Tibial nerve (tissue), 4 donors: ENCODE data around the gene MFSD12. TPM values are rescaled to one million over a fixed set of nuclear protein-coding genes. Genes with fewer than 3 reads are reported as not detected.

ENCODE experiments used
- DNase-seq, 2 donors: peaks; one replicate each; pipeline ENCODE4 v3.0.0-alpha.2; 2019; ENCODE audit warnings: low spot score in 2 of 2
- H3K27ac ChIP-seq, 4 donors: fragments of 200-600 bp; sonication (generic) in 3 of 4; one replicate each; pipeline ENCODE4 v1.5.1; 2017 to 2019; ENCODE audit warnings: mild to moderate bottlenecking in 1 of 4
- H3K27me3 ChIP-seq, 2 donors: fragments of 200-600 bp; sonication (generic) in 1 of 2; one replicate each; pipeline versions ENCODE4 v1.5.1 to v1.6.0; 2017 to 2019
- H3K36me3 ChIP-seq, 3 donors: fragments of 200-600 bp; sonication (generic); one replicate each; pipeline ENCODE4 v1.5.1; 2018 to 2019
- H3K4me1 ChIP-seq, 4 donors: fragments of 200-600 bp; sonication (generic) in 3 of 4; one replicate each; pipeline ENCODE4 v1.5.1; 2017 to 2019
- H3K4me3 ChIP-seq, 4 donors: fragments of 200-600 bp; sonication (generic) in 3 of 4; one replicate each; pipeline ENCODE4 v1.5.1; 2017 to 2019; ENCODE audit warnings: mild to moderate bottlenecking in 1 of 4, moderate library complexity in 1 of 4
- H3K9me3 ChIP-seq, 4 donors: fragments of 200-600 bp; sonication (generic) in 3 of 4; one replicate each; pipeline ENCODE4 v1.5.1; 2017 to 2019
- CTCF ChIP-seq, 5 experiments: fragments of 200-600 bp in 3 of 5; fragments of 450-650 bp in 2 of 5; sonication (generic) in 3 of 5; IDR thresholded peaks; one replicate each; pipeline ENCODE4 v1.5.1; 2016 to 2019; ENCODE audit warnings: antibody characterized with exemption in 5 of 5, mild to moderate bottlenecking in 3 of 5, moderate library complexity in 2 of 5
- EP300 ChIP-seq, 2 donors: sonication (generic); formaldehyde crosslinking; IDR thresholded peaks; one replicate each; pipeline ENCODE4 v1.6.1; 2017; ENCODE audit warnings: antibody characterized with exemption in 2 of 2, mild to moderate bottlenecking in 1 of 2
- POLR2A ChIP-seq, 2 donors: fragments of 450-650 bp; IDR thresholded peaks; one replicate each; pipeline ENCODE4 v1.6.1; 2017; ENCODE audit warnings: antibody characterized with exemption in 2 of 2, mild to moderate bottlenecking in 2 of 2, moderate library complexity in 2 of 2
- WGBS, 2 donors: methylation state at CpG; one replicate each; pipeline ENCODE4 v1.1.5; 2018; 5-methylcytosine and 5-hydroxymethylcytosine counted together
- total RNA-seq, 4 donors: library from RNA; depleted of rRNA; stranded (reverse); fragments of >200 nt; gene quantifications; one replicate each; pipeline ENCODE4 v1.1.0, GENCODE V29; 2016

Gene MFSD12
- total RNA-seq, 4 donors from 2014 or later: 45.7 to 108 (median 62.8) TPM

GRCh38 chr19:3515891-3516422 is 41.4 kb downstream of the MFSD12 start:
- Histone ChIP-seq H3K27ac (peak overlapping the region in 1 of 4 donors; percentile 74), H3K36me3 (peaks cover 0 to 34% (median 0%) of the 10 kb centered on the region in 3 donors), H3K27me3 (no peaks in the 10 kb centered on the region), H3K4me1 (peaks cover 0 to 72% (median 5%) of the 10 kb centered on the region in 4 donors), H3K9me3 (no peaks in the 10 kb centered on the region), H3K4me3 (no peak overlapping the region)
- WGBS, 2 donors: 57 to 62% methylated on average over 12 to 15 of the region's 15 CpGs
- DNase-seq: no peak
- TF ChIP-seq CTCF (IDR thresholded peaks at IDR 0.05) (no peak), EP300 (IDR thresholded peaks at IDR 0.05) (no peak), POLR2A (IDR thresholded peaks at IDR 0.05) (no peak)

- no peak for DNase-seq
- 73 to 80% methylated on average over 8 to 12 of the region's 12 CpGs for WGBS, 2 donors
- H3K4me3 ChIP-seq: no peak overlapping the region
- no peak for TF ChIP-seq POLR2A (IDR thresholded peaks at IDR 0.05)
- no peak for TF ChIP-seq CTCF (IDR thresholded peaks at IDR 0.05)
- TF ChIP-seq EP300 (IDR thresholded peaks at IDR 0.05): no peak
- no peaks in the 10 kb centered on the region for H3K27me3 ChIP-seq
- peak overlapping the region in 2 of 4 donors; percentile 18 to 74 for H3K27ac ChIP-seq
- peaks cover 0 to 78% (median 5%) of the 10 kb centered on the region in 4 donors for H3K4me1 ChIP-seq
- H3K9me3 ChIP-seq: no peaks in the 10 kb centered on the region
- peaks cover 0 to 34% (median 0%) of the 10 kb centered on the region in 3 donors for H3K36me3 ChIP-seq
These were observed 42.5 kb downstream of the MFSD12 start for GRCh38 chr19:3514930-3515329.

GRCh38 chr19:3513229-3514140 is 43.9 kb downstream of the MFSD12 start:
- Histone ChIP-seq H3K4me1 (peaks cover 0 to 85% (median 5%) of the 10 kb centered on the region in 4 donors), H3K36me3 (peaks cover 0 to 35% (median 0%) of the 10 kb centered on the region in 3 donors), H3K4me3 (no peak overlapping the region), H3K27me3 (no peaks in the 10 kb centered on the region), H3K27ac (no peak overlapping the region), H3K9me3 (no peaks in the 10 kb centered on the region)
- TF ChIP-seq CTCF (IDR thresholded peaks at IDR 0.05) (no peak), EP300 (IDR thresholded peaks at IDR 0.05) (no peak), POLR2A (IDR thresholded peaks at IDR 0.05) (no peak)
- WGBS, 2 donors: 65 to 75% methylated on average over 17 to 22 of the region's 23 CpGs
- DNase-seq: no peak

- no peak for DNase-seq
- TF ChIP-seq POLR2A (IDR thresholded peaks at IDR 0.05) (no peak), EP300 (IDR thresholded peaks at IDR 0.05) (no peak), CTCF (IDR thresholded peaks at IDR 0.05) (no peak)
- no peak overlapping the region for H3K27ac ChIP-seq
- H3K4me3 ChIP-seq: no peak overlapping the region
- peaks cover 0 to 35% (median 0%) of the 10 kb centered on the region in 3 donors for H3K36me3 ChIP-seq
- H3K4me1 ChIP-seq: peaks cover 0 to 93% (median 7%) of the 10 kb centered on the region in 4 donors
- no peaks in the 10 kb centered on the region for H3K27me3 ChIP-seq
- H3K9me3 ChIP-seq: no peaks in the 10 kb centered on the region
- 81 to 84% methylated on average over 16 to 17 of the region's 17 CpGs for WGBS, 2 donors
These were observed 44.7 kb downstream of the MFSD12 start for GRCh38 chr19:3512562-3513228.
